GM21528 (cell line): Measurements from ENCODE around the gene VARS2.
"Not testable (repeated sequence)": the region's sequence is repeated elsewhere in the genome, so short reads cannot be mapped to it uniquely, and the experiment has no call there.

Experiments used
- ATAC-seq: cut with Tn5 transposase; IDR thresholded peaks from one replicate; pipeline ENCODE4 v1.9.1; 2021; ENCODE audit warnings: mild to moderate bottlenecking, moderate library complexity; ENCODE audit not compliant: unreplicated experiment, low FRiP score

Gene VARS2

GRCh38 chr6:30954631-30955366, 40.8 kb downstream of the VARS2 start:
- no peak for ATAC-seq

GRCh38 chr6:30955367-30956042, 41.5 kb downstream of the VARS2 start:
- ATAC-seq, result no peak

- no peak for ATAC-seq
These were observed 43.7 kb downstream of the VARS2 start for GRCh38 chr6:30957716-30958115.

GRCh38 chr6:30960907-30961673, 47.1 kb downstream of the VARS2 start:
- ATAC-seq, result no peak

GRCh38 chr6:30962716-30963115, 48.7 kb downstream of the VARS2 start:
- no peak for ATAC-seq

- no peak for ATAC-seq
These were observed 49.6 kb downstream of the VARS2 start for GRCh38 chr6:30963641-30964040.

GRCh38 chr6:30964075-30964474, 50.0 kb downstream of the VARS2 start:
- no peak for ATAC-seq

GRCh38 chr6:30965140-30965601, 51.1 kb downstream of the VARS2 start:
- ATAC-seq, result no peak

GRCh38 chr6:30966154-30966553, 52.1 kb downstream of the VARS2 start:
- ATAC-seq, result no peak

GRCh38 chr6:30969171-30969570, 55.1 kb downstream of the VARS2 start:
- not testable (repeated sequence) for ATAC-seq

- ATAC-seq, result no peak
These were observed 56.9 kb downstream of the VARS2 start for GRCh38 chr6:30970946-30971345.

GRCh38 chr6:30972816-30973215, 58.8 kb downstream of the VARS2 start:
- no peak for ATAC-seq

GRCh38 chr6:30974490-30975252, 60.6 kb downstream of the VARS2 start:
- ATAC-seq, result no peak
